WERI-Rb-1 (cell line): ENCODE measurements around the gene BCAS3.

ENCODE experiments used
- DNase-seq: peaks from one replicate; pipeline ENCODE4 v3.0.0-alpha.2; 2020
- H3K27ac ChIP-seq: fragments of 250-450 bp; sonication (Bioruptor Pico); 2 replicates; pipeline ENCODE4 v1.5.1; 2020; ENCODE audit warnings: mild to moderate bottlenecking, moderate library complexity
- H3K27me3 ChIP-seq: fragments of 250-450 bp; sonication (Bioruptor Pico); 2 replicates; pipeline ENCODE4 v1.5.1; 2021; ENCODE audit warnings: mild to moderate bottlenecking, low read depth, moderate library complexity; ENCODE audit not compliant: insufficient read depth, severe bottlenecking
- H3K36me3 ChIP-seq: fragments of 250-450 bp; sonication (Bioruptor Pico); 2 replicates; pipeline ENCODE4 v1.5.1; 2020; ENCODE audit warnings: mild to moderate bottlenecking, moderate library complexity
- H3K4me3 ChIP-seq: 2 replicates; pipeline ENCODE4 v1.5.1; 2011; ENCODE audit warnings: low read depth, mild to moderate bottlenecking, control low read depth, low read length
- H3K9me3 ChIP-seq: fragments of 250-450 bp; sonication (Bioruptor Pico); 2 replicates; pipeline ENCODE4 v1.5.1; 2021; ENCODE audit warnings: mild to moderate bottlenecking, moderate library complexity; ENCODE audit not compliant: severe bottlenecking
- CTCF ChIP-seq: IDR thresholded peaks from 2 replicates; pipeline ENCODE4 v1.5.1; 2011; ENCODE audit warnings: low read depth, mild to moderate bottlenecking, control low read depth, inconsistent platforms, low read length

Gene BCAS3

GRCh38 chr17:61204456-61204855 is 526.8 kb downstream of the BCAS3 start:
- Histone ChIP-seq H3K9me3 (no peaks in the 10 kb centered on the region), H3K36me3 (no peaks in the 10 kb centered on the region), H3K27me3 (no peaks in the 10 kb centered on the region), H3K27ac (no peak overlapping the region), H3K4me3 (no peak overlapping the region)
- TF ChIP-seq CTCF: no peak
- DNase-seq: no peak

GRCh38 chr17:61205401-61205800 is 527.8 kb downstream of the BCAS3 start:
- Histone ChIP-seq H3K27me3 (no peaks in the 10 kb centered on the region), H3K4me3 (no peak overlapping the region), H3K27ac (no peak overlapping the region), H3K9me3 (no peaks in the 10 kb centered on the region), H3K36me3 (no peaks in the 10 kb centered on the region)
- DNase-seq: no peak
- TF ChIP-seq CTCF: no peak

- Histone ChIP-seq H3K36me3 (no peaks in the 10 kb centered on the region), H3K27ac (no peak overlapping the region), H3K27me3 (no peaks in the 10 kb centered on the region), H3K9me3 (no peaks in the 10 kb centered on the region), H3K4me3 (no peak overlapping the region)
- TF ChIP-seq CTCF: no peak
- no peak for DNase-seq
Measured at GRCh38 chr17:61205931-61206330, 528.3 kb downstream of the BCAS3 start.

- H3K4me3 ChIP-seq: no peak overlapping the region
- no peaks in the 10 kb centered on the region for H3K9me3 ChIP-seq
- no peak for TF ChIP-seq CTCF
- no peak overlapping the region for H3K27ac ChIP-seq
- DNase-seq: no peak
- H3K27me3 ChIP-seq: no peaks in the 10 kb centered on the region
- no peaks in the 10 kb centered on the region for H3K36me3 ChIP-seq
Measured at GRCh38 chr17:61206922-61207321, 529.3 kb downstream of the BCAS3 start.

GRCh38 chr17:61208301-61209105 is 530.9 kb downstream of the BCAS3 start:
- Histone ChIP-seq H3K27ac (no peak overlapping the region), H3K9me3 (no peaks in the 10 kb centered on the region)
- DNase-seq: no peak

More at GRCh38 chr17:61208301-61209105, 530.9 kb downstream of the BCAS3 start:
- Histone ChIP-seq H3K36me3 (no peaks in the 10 kb centered on the region), H3K4me3 (no peak overlapping the region), H3K27me3 (no peaks in the 10 kb centered on the region)
- no peak for TF ChIP-seq CTCF
